Stimulated activated CD4-positive, alpha-beta T cell treated with anti-CD3 and anti-CD28 coated beads, Interleukin-2, amount 100 ng/mL, for 4 hours (primary cell): Measurements from ENCODE around the gene GLRX3.

Experiments used
- DNase-seq: peaks from one replicate; pipeline ENCODE4 v3.0.0-alpha.2; 2020; ENCODE audit warnings: low read depth

GLRX3 gene

GRCh38 chr10:130137659-130138478, 1.7 kb downstream of the GLRX3 start:
- no peak for DNase-seq

- peak; percentile 34 for DNase-seq
Measured at GRCh38 chr10:130138479-130138866, 2.3 kb downstream of the GLRX3 start.

- DNase-seq: no peak
Measured at GRCh38 chr10:130140425-130140824, 4.2 kb downstream of the GLRX3 start.

GRCh38 chr10:130141038-130141437, 4.8 kb downstream of the GLRX3 start:
- no peak for DNase-seq

- no peak for DNase-seq
Measured at GRCh38 chr10:130141460-130141859, 5.3 kb downstream of the GLRX3 start.

GRCh38 chr10:130141878-130142277, 5.7 kb downstream of the GLRX3 start:
- DNase-seq: no peak

- DNase-seq: no peak
Measured at GRCh38 chr10:130146042-130146441, 9.9 kb downstream of the GLRX3 start.

- no peak for DNase-seq
Measured at GRCh38 chr10:130159192-130159794, 23.1 kb downstream of the GLRX3 start.

- DNase-seq: no peak
Measured at GRCh38 chr10:130160775-130161174, 24.6 kb downstream of the GLRX3 start.

- DNase-seq: no peak
Measured at GRCh38 chr10:130161331-130161730, 25.1 kb downstream of the GLRX3 start.

- DNase-seq: no peak
Measured at GRCh38 chr10:130167193-130167592, 31.0 kb downstream of the GLRX3 start.

GRCh38 chr10:130167707-130168106, 31.5 kb downstream of the GLRX3 start:
- DNase-seq: no peak

GRCh38 chr10:130169136-130169859, 33.1 kb downstream of the GLRX3 start:
- DNase-seq: no peak

GRCh38 chr10:130171196-130171595, 35.0 kb downstream of the GLRX3 start:
- DNase-seq: no peak

- no peak for DNase-seq
Measured at GRCh38 chr10:130174328-130174727, 38.1 kb downstream of the GLRX3 start.

GRCh38 chr10:130175074-130175473, 38.9 kb downstream of the GLRX3 start:
- no peak for DNase-seq

- no peak for DNase-seq
Measured at GRCh38 chr10:130177250-130177649, 41.1 kb downstream of the GLRX3 start.

GRCh38 chr10:130179640-130180039, 43.4 kb downstream of the GLRX3 start:
- DNase-seq: peak; percentile 28

GRCh38 chr10:130180416-130180815, 44.2 kb downstream of the GLRX3 start:
- DNase-seq: no peak

- no peak for DNase-seq
Measured at GRCh38 chr10:130181858-130182257, 45.7 kb downstream of the GLRX3 start.

- no peak for DNase-seq
Measured at GRCh38 chr10:130185591-130185990, 49.4 kb downstream of the GLRX3 start.

- no peak for DNase-seq
Measured at GRCh38 chr10:130188195-130189175, 52.3 kb downstream of the GLRX3 start.
